Panc1 (cell line): ENCODE measurements around the gene TRIM33. TPM values are rescaled to one million over a fixed set of nuclear protein-coding genes. Genes with fewer than 3 reads are reported as not detected.

Experiments used
- ATAC-seq: fragments of 200-7000 bp; cut with Tn5 transposase; 2 replicates; pipeline ENCODE4 v1.9.1; 2020; ENCODE audit warnings: mild to moderate bottlenecking, moderate library complexity
- BruUV-seq: library from RNA; stranded (reverse); fragments of 400-500 nt; replicated peaks from 2 replicates; lab custom pipeline; 2021; lab: Mats Ljungman, UMichigan
- CTCF ChIA-PET: fragments of 300-600 bp; sonication (Branson Sonifier 250); formaldehyde crosslinking; loops from one replicate; lab custom pipeline; 2022; ENCODE audit warnings: antibody characterized with exemption; lab: Charles Lee
- POLR2A ChIA-PET: fragments of 300-600 bp; sonication (Branson Sonifier 250); formaldehyde crosslinking; loops from one replicate; lab custom pipeline; 2022; ENCODE audit warnings: antibody characterized with exemption; lab: Charles Lee
- DNase-seq: peaks from one replicate; pipeline ENCODE4 v3.0.0-alpha.2; 2010; ENCODE audit warnings: low read depth, low spot score
- H3K27ac ChIP-seq: 2 replicates; pipeline ENCODE4 v1.5.1; 2011; ENCODE audit warnings: mild to moderate bottlenecking, low read length, inconsistent platforms
- H3K27me3 ChIP-seq: fragments of 200-500 bp; sonication (Bioruptor generic); 2 replicates; pipeline ENCODE4 v1.6.0; 2014; ENCODE audit warnings: low read length, inconsistent platforms; ENCODE audit not compliant: control insufficient read depth, insufficient read depth
- H3K36me3 ChIP-seq: fragments of 200-500 bp; sonication (Bioruptor generic); 2 replicates; pipeline ENCODE4 v1.5.1; 2014; ENCODE audit warnings: inconsistent platforms, mild to moderate bottlenecking, low read length, moderate library complexity; ENCODE audit not compliant: control insufficient read depth, insufficient read depth
- H3K4me1 ChIP-seq: 2 replicates; pipeline ENCODE4 v1.5.1; 2011; ENCODE audit warnings: inconsistent platforms, mild to moderate bottlenecking, low read length, moderate library complexity; ENCODE audit not compliant: control insufficient read depth, insufficient read depth
- H3K4me3 ChIP-seq, 2 experiments: 2 replicates each; pipeline ENCODE4 v1.5.1; 2011 to 2012; ENCODE audit warnings: low read depth in 2 of 2, low read length in 2 of 2, mild to moderate bottlenecking in 2 of 2, inconsistent platforms in 1 of 2, moderate library complexity in 1 of 2
- H3K9me3 ChIP-seq: fragments of 200-500 bp; sonication (Bioruptor generic); 2 replicates; pipeline ENCODE4 v1.5.1; 2014; ENCODE audit warnings: low read depth, mild to moderate bottlenecking, inconsistent platforms, low read length, moderate library complexity; ENCODE audit not compliant: control insufficient read depth, insufficient read depth
- POLR2AphosphoS5 ChIP-seq: IDR thresholded peaks from 2 replicates; pipeline ENCODE4 v1.6.1; 2012; ENCODE audit warnings: mild to moderate bottlenecking, low read depth, low read length, moderate library complexity
- SIN3A ChIP-seq: IDR thresholded peaks from 2 replicates; pipeline ENCODE4 v1.6.1; 2012; ENCODE audit warnings: low read depth, mild to moderate bottlenecking, low read length, moderate library complexity, borderline replicate concordance; ENCODE audit not compliant: insufficient read depth
- TCF7L2 ChIP-seq: IDR thresholded peaks from 2 replicates; pipeline ENCODE4 v1.6.1; 2011; ENCODE audit warnings: mild to moderate bottlenecking, low read depth, low read length, inconsistent platforms
- in situ Hi-C: cut with HindIII; loops from 2 replicates; pipeline ENCODE4 v1.10.0; 2016; ENCODE audit warnings: low sequenced_read_pairs, low pct_unique_long_range_greater_than_20kb
- intact Hi-C: fragments of 100-400 bp; cut with micrococcal nuclease; formaldehyde crosslinking; loops from one replicate; pipeline ENCODE4 v1.10.0; 2022; ENCODE audit not compliant: unreplicated experiment
- total RNA-seq: library from RNA; stranded (reverse); gene quantifications from one replicate; pipeline ENCODE4 v1.2.1, GENCODE V29; 2021; ENCODE audit not compliant: unreplicated experiment
- TF ChIP-seq, protein P1 (sequence below), 2 experiments: IDR thresholded peaks; 2 replicates each; pipeline ENCODE4 v1.6.1; 2011 to 2012; ENCODE audit warnings: low read depth in 2 of 2, control low read depth in 1 of 2, low read length in 1 of 2, mild to moderate bottlenecking in 1 of 2, moderate library complexity in 1 of 2; ENCODE audit not compliant: insufficient read depth in 1 of 2
- TF ChIP-seq, protein P2 (sequence below): fragments of 450-650 bp; IDR thresholded peaks from 2 replicates; pipeline ENCODE4 v1.5.1; 2017; ENCODE audit warnings: mild to moderate bottlenecking

TRIM33 gene
- total RNA-seq, 1 experiment from 2014 or later = 22.2 TPM

DNA sequence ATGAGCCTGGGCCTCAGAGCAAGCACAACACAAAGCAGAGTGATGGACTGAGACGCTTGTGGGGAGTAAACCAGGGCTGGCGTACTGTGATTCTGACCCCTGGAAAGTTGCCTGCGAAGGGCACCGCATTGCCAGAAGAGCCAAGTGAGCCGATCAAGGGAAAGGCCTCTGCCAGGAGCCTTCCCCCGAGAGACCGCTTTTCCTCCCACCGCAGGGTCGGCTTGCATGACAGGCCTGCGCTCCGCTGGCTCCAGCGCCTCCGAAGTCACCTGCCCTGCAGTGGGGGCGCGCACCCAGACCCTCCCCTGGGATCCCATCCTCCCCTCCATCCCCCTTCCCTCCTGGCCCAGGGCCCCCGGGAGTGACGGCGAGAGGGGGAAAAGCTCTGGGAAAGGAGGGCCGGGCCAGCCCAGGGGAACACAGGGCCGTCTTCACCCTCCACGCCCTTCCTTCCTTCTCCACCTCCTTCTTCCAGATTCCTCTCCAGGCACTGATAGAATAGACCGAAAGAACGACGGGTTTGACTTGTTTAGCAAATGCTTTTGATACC, 165.0 kb downstream of the TRIM33 start:
- ChIA-PET POLR2A (no interaction called here), CTCF (interaction anchor here (0.6 kb wide), 1 partner anchor 41 kb away, joined by 3 read pairs; no protein-coding TSS in a partner anchor)
- no TSS peak for BruUV-seq
- Histone ChIP-seq H3K27ac (no peak overlapping the region), H3K9me3 (no peaks in the 10 kb centered on the region), H3K36me3 (no peaks in the 10 kb centered on the region), H3K4me1 (no peaks in the 10 kb centered on the region), H3K4me3 (peak overlapping the region; percentile 37 to 67), H3K27me3 (no peaks in the 10 kb centered on the region)
- peak; percentile 83 for ATAC-seq
- DNase-seq = no peak
- intact Hi-C loops (loop anchor here (5.0 kb wide), 2 partner anchors 81 to 326 kb away; partner anchors contain the start of gene DENND2C), in situ Hi-C loops (no loop called here)
- TF ChIP-seq, protein P1, sequence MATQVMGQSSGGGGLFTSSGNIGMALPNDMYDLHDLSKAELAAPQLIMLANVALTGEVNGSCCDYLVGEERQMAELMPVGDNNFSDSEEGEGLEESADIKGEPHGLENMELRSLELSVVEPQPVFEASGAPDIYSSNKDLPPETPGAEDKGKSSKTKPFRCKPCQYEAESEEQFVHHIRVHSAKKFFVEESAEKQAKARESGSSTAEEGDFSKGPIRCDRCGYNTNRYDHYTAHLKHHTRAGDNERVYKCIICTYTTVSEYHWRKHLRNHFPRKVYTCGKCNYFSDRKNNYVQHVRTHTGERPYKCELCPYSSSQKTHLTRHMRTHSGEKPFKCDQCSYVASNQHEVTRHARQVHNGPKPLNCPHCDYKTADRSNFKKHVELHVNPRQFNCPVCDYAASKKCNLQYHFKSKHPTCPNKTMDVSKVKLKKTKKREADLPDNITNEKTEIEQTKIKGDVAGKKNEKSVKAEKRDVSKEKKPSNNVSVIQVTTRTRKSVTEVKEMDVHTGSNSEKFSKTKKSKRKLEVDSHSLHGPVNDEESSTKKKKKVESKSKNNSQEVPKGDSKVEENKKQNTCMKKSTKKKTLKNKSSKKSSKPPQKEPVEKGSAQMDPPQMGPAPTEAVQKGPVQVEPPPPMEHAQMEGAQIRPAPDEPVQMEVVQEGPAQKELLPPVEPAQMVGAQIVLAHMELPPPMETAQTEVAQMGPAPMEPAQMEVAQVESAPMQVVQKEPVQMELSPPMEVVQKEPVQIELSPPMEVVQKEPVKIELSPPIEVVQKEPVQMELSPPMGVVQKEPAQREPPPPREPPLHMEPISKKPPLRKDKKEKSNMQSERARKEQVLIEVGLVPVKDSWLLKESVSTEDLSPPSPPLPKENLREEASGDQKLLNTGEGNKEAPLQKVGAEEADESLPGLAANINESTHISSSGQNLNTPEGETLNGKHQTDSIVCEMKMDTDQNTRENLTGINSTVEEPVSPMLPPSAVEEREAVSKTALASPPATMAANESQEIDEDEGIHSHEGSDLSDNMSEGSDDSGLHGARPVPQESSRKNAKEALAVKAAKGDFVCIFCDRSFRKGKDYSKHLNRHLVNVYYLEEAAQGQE (IDR thresholded peaks at IDR 0.05; ENCODE audit: insufficient read depth in 1 of 2, low read depth in 2 of 2, low read length in 1 of 2) = no peak
- TF ChIP-seq TCF7L2 (no peak), SIN3A (no peak), POLR2AphosphoS5 (no peak)
- TF ChIP-seq, protein P2, sequence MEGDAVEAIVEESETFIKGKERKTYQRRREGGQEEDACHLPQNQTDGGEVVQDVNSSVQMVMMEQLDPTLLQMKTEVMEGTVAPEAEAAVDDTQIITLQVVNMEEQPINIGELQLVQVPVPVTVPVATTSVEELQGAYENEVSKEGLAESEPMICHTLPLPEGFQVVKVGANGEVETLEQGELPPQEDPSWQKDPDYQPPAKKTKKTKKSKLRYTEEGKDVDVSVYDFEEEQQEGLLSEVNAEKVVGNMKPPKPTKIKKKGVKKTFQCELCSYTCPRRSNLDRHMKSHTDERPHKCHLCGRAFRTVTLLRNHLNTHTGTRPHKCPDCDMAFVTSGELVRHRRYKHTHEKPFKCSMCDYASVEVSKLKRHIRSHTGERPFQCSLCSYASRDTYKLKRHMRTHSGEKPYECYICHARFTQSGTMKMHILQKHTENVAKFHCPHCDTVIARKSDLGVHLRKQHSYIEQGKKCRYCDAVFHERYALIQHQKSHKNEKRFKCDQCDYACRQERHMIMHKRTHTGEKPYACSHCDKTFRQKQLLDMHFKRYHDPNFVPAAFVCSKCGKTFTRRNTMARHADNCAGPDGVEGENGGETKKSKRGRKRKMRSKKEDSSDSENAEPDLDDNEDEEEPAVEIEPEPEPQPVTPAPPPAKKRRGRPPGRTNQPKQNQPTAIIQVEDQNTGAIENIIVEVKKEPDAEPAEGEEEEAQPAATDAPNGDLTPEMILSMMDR = no peak

DNA sequence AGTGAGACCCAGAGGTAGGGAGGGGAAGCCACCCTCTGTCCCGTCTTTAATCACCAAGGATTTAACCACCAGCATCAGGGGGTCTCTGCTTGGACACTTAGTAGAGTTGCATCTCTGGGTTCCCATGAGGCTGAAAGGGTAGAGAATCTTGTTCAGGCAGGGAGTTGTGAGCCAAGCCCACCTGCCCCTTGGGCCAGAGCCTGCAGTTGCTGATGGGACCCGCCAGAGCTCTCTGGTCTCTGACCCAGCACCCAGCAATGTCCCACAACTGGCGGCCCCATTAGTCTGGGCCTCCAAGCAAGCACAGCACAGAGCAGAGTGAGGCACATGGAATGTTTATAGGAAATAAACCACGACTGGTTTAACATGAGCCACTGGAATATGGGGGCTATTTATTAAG, 166.3 kb downstream of the TRIM33 start:
- Histone ChIP-seq H3K4me3 (no peak overlapping the region), H3K36me3 (no peaks in the 10 kb centered on the region), H3K9me3 (no peaks in the 10 kb centered on the region), H3K27ac (no peak overlapping the region), H3K27me3 (no peaks in the 10 kb centered on the region; the same call in 1 of the 2 replicates), H3K4me1 (no peaks in the 10 kb centered on the region)
- ATAC-seq (no peak), DNase-seq (no peak)
- CTCF ChIA-PET = no interaction called here
- no TSS peak for BruUV-seq
- intact Hi-C loops (loop anchor here (5.0 kb wide), 2 partner anchors 83 to 328 kb away; partner anchors contain the start of gene DENND2C), in situ Hi-C loops (no loop called here)
- POLR2A ChIA-PET = no interaction called here
- TF ChIP-seq, protein P1 (IDR thresholded peaks at IDR 0.05; ENCODE audit: insufficient read depth in 1 of 2, low read depth in 2 of 2, low read length in 1 of 2) = no peak
- no peak for TF ChIP-seq SIN3A
- TF ChIP-seq POLR2AphosphoS5 = no peak
- no peak for TF ChIP-seq TCF7L2
- TF ChIP-seq, protein P2 = no peak
